SK-N-SH treated with all-trans-retinoic acid at 6 μM for 48 hours (cell line): ENCODE measurements around the gene CLK2.
"Not testable (repeated sequence)": the region's sequence is repeated elsewhere in the genome, so short reads cannot be mapped to it uniquely, and the experiment has no call there.

Source experiments
- GLIS3 ChIP-seq: fragments of 250-450 bp; sonication (Bioruptor Pico); IDR thresholded peaks from 2 replicates; pipeline ENCODE4 v1.5.0; 2020; ENCODE audit warnings: mild to moderate bottlenecking, moderate library complexity
- ISL1 ChIP-seq: fragments of 250-450 bp; sonication (Bioruptor Pico); IDR thresholded peaks from 2 replicates; pipeline ENCODE4 v2.1.2; 2022; ENCODE audit warnings: mild to moderate bottlenecking, moderate library complexity
- OSR1 ChIP-seq: fragments of 250-450 bp; sonication (Bioruptor Pico); IDR thresholded peaks from 2 replicates; pipeline ENCODE4 v1.8.0; 2022; ENCODE audit warnings: moderate library complexity, mild to moderate bottlenecking, inconsistent platforms
- RARB ChIP-seq: fragments of 250-450 bp; sonication (Bioruptor Pico); IDR thresholded peaks from 2 replicates; pipeline ENCODE4 v1.8.0; 2021; ENCODE audit warnings: mild to moderate bottlenecking, moderate library complexity
- TOX ChIP-seq: fragments of 250-450 bp; sonication (Bioruptor Pico); IDR thresholded peaks from 2 replicates; pipeline ENCODE4 v1.8.0; 2021; ENCODE audit warnings: mild to moderate bottlenecking, moderate library complexity, borderline replicate concordance
- ZFP30 ChIP-seq: fragments of 450-650 bp; formaldehyde crosslinking; IDR thresholded peaks from 2 replicates; pipeline ENCODE4 v1.5.0; 2022; ENCODE audit warnings: mild to moderate bottlenecking, moderate library complexity
- ZNF70 ChIP-seq: fragments of 450-650 bp; formaldehyde crosslinking; IDR thresholded peaks from 2 replicates; pipeline ENCODE4 v1.5.0; 2020; ENCODE audit warnings: mild to moderate bottlenecking, moderate library complexity
- TF ChIP-seq, protein P1 (sequence below): fragments of 250-450 bp; sonication (Bioruptor Pico); IDR thresholded peaks from 2 replicates; pipeline ENCODE4 v1.8.0; 2020; ENCODE audit warnings: mild to moderate bottlenecking, moderate library complexity, borderline replicate concordance

DNA sequence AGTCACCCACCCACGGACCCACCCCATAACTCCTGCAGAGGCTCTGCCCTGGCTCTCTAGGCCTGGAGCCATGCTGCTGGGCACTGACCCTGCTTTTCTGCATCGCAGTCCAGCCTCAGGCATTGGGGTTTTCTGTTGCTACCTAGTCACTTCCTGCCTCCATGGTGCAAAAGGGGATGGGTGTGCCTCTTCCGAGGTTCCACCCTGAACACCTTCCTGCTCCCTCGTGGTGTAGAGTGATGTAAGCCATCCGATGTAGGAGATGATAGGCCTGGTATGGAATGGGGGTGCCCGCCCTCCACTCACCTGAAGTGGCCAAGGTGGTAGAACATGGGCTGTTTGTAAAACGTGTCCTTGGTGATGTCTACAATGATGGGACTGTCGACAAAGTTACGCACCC lies 37.9 kb downstream of the CLK2 start:
- TF ChIP-seq ZFP30 (CRISPR knock-in tag); GLIS3 (CRISPR knock-in tag); OSR1; TOX (CRISPR knock-in tag); ISL1 (CRISPR knock-in tag); RARB (CRISPR knock-in tag); ZNF70: not testable (repeated sequence)
- TF ChIP-seq, protein P1, sequence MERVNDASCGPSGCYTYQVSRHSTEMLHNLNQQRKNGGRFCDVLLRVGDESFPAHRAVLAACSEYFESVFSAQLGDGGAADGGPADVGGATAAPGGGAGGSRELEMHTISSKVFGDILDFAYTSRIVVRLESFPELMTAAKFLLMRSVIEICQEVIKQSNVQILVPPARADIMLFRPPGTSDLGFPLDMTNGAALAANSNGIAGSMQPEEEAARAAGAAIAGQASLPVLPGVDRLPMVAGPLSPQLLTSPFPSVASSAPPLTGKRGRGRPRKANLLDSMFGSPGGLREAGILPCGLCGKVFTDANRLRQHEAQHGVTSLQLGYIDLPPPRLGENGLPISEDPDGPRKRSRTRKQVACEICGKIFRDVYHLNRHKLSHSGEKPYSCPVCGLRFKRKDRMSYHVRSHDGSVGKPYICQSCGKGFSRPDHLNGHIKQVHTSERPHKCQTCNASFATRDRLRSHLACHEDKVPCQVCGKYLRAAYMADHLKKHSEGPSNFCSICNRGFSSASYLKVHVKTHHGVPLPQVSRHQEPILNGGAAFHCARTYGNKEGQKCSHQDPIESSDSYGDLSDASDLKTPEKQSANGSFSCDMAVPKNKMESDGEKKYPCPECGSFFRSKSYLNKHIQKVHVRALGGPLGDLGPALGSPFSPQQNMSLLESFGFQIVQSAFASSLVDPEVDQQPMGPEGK (CRISPR knock-in tag) = not testable (repeated sequence)
